Measurements from ENCODE around the gene PKNOX2. TPM values are rescaled to one million over a fixed set of nuclear protein-coding genes. Genes with fewer than 3 reads are reported as not detected.

The PKNOX2 gene
- total RNA-seq, 6 experiments from 2014 or later = 0.10 TPM; not detected in 5

DNA sequence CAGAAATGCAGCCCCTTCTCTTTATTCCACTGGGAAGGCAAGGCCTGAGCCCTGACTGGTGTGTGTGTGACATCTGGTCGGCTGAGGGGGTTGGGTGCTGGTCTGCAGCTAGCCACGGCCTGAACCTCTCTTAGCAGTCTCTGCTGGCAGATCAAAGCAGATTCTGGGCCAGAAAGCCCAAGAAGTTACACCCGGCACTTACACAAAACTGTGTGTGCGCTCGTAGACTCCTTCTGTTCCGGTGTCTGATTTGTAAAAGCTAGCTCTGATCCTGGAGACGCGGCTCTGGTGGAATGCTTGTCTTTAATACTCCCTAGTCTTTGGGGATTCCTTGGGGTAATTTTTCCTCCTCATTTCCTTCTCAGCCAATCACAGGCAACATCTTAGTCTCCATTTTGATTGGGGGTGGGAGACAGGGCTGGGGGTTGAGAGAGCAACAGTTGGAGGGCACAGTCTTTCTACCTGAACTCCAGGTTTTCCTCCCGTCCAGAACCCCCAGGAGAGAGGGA is 5.5 kb downstream of the PKNOX2 start:
- H3K4me3 Mint-ChIP-seq = no peak overlapping the region
- no peak overlapping the region for H3K27ac Mint-ChIP-seq
- no peak for DNase-seq
- peaks cover 43% of the 10 kb centered on the region for H3K27me3 Mint-ChIP-seq (ENCODE audit: insufficient read depth)
- H3K36me3 Mint-ChIP-seq (ENCODE audit: low read depth) = no peaks in the 10 kb centered on the region
- H3K9me3 Mint-ChIP-seq = no peaks in the 10 kb centered on the region
- H3K4me1 Mint-ChIP-seq (ENCODE audit: low read depth) = peaks cover 7% of the 10 kb centered on the region; the same call in 1 of the 2 replicates
- TF ChIP-seq, protein P1, sequence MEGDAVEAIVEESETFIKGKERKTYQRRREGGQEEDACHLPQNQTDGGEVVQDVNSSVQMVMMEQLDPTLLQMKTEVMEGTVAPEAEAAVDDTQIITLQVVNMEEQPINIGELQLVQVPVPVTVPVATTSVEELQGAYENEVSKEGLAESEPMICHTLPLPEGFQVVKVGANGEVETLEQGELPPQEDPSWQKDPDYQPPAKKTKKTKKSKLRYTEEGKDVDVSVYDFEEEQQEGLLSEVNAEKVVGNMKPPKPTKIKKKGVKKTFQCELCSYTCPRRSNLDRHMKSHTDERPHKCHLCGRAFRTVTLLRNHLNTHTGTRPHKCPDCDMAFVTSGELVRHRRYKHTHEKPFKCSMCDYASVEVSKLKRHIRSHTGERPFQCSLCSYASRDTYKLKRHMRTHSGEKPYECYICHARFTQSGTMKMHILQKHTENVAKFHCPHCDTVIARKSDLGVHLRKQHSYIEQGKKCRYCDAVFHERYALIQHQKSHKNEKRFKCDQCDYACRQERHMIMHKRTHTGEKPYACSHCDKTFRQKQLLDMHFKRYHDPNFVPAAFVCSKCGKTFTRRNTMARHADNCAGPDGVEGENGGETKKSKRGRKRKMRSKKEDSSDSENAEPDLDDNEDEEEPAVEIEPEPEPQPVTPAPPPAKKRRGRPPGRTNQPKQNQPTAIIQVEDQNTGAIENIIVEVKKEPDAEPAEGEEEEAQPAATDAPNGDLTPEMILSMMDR (IDR thresholded peaks at IDR 0.05) = no peak

DNA sequence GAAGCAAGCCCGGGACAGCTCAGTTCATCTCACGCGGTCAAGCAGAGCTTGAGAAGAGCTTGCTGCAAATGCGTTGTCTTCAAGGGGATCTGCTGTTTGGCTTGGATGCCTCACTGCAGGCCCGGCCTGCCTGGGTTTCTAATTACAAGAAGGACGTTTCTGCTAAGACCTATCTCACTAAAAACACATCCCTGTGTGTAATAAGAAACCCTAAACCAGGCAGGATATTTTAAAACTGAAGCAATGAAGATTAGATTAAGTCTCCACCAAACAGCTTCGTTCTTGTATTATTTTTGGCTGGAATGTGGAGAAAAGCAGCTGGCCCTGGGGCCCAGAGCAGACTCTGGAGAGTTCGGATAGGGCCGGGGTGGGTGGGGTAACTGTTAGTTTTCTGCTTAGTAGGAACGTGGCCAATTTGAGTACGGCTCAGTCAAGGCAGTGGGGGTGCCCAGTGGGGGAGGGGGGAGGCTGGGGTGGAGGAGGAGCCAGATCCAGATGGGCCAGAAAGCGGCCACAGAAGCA is 6.0 kb downstream of the PKNOX2 start:
- Mint-ChIP-seq H3K4me3 (no peak overlapping the region), H3K4me1 (ENCODE audit: low read depth) (peaks cover 4% of the 10 kb centered on the region; the same call in 1 of the 2 replicates), H3K27me3 (ENCODE audit: insufficient read depth) (peaks cover 43% of the 10 kb centered on the region), H3K36me3 (ENCODE audit: low read depth) (no peaks in the 10 kb centered on the region), H3K9me3 (no peaks in the 10 kb centered on the region), H3K27ac (no peak overlapping the region)
- no peak for DNase-seq
- TF ChIP-seq, protein P1 (IDR thresholded peaks at IDR 0.05) = no peak

DNA sequence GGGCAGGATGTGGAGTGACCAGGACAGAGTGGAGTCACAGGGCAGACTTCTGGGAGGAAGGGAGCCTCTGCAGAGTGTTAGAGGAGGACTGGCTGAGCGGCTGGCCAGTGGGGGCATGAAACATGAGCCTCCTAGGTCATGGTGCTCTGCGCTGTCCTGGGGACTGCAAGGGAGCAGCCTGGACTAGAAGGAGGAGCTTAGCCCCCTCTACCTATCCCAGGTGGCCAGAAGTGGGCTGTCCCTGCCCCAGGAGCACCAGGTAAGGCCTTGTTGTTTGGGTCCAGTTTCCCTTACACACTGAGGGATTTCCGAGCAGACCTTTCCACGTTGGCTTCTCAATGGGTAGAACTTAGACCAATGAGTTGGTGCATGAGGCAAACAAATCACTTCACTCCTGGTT is 7.4 kb downstream of the PKNOX2 start:
- Mint-ChIP-seq H3K4me1 (ENCODE audit: low read depth) (no peaks in the 10 kb centered on the region), H3K36me3 (ENCODE audit: low read depth) (no peaks in the 10 kb centered on the region), H3K9me3 (no peaks in the 10 kb centered on the region), H3K27ac (no peak overlapping the region), H3K27me3 (ENCODE audit: insufficient read depth) (peaks cover 43% of the 10 kb centered on the region), H3K4me3 (no peak overlapping the region)
- TF ChIP-seq, protein P1 (IDR thresholded peaks at IDR 0.05) = no peak
- no peak for DNase-seq

DNA sequence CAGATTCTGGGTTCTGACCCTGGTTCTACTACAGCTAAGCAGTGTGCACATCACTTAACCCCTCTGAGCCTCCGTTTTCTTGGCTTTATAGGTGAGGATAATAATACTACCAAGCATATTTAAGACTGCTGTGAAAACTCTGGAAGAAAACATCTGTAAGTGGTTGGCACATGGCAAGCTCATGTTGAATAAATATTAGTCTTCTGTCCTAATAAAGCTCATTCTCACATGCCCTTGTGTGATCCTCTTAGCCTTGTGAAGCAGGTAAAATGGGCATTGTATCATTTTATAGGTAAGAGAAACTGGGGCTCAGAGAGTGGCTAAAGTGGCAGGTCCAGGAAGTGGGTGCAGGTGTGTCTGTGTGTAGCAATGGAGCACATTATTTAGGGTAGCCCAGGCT is 8.5 kb downstream of the PKNOX2 start:
- no peak overlapping the region for H3K4me3 Mint-ChIP-seq
- TF ChIP-seq, protein P1 (IDR thresholded peaks at IDR 0.05) = no peak
- H3K27me3 Mint-ChIP-seq (ENCODE audit: insufficient read depth) = peaks cover 42% of the 10 kb centered on the region
- no peaks in the 10 kb centered on the region for H3K36me3 Mint-ChIP-seq (ENCODE audit: low read depth)
- no peak for DNase-seq
- H3K4me1 Mint-ChIP-seq (ENCODE audit: low read depth) = no peaks in the 10 kb centered on the region
- no peaks in the 10 kb centered on the region for H3K9me3 Mint-ChIP-seq
- H3K27ac Mint-ChIP-seq = no peak overlapping the region

DNA sequence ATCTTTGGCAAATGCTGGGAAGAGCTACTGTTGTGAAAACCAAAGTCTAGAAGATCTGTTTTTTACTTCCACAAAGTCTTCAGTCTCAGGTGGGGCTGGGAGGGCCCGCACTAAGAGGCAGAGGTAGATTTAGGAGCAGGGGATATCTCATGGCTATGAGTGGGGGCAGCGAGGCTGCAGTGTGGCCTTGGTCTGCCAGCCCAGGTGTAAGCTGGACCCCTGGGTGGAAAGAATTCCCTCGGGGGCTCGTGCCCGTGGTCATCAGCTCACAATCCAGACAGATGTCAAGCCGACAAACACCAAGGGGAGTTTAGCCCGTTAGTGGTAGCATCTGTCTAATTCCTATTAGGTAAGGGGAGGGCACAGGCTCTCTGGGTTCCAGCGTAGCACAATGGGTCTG is 9.0 kb downstream of the PKNOX2 start:
- H3K4me1 Mint-ChIP-seq (ENCODE audit: low read depth) = no peaks in the 10 kb centered on the region
- no peaks in the 10 kb centered on the region for H3K36me3 Mint-ChIP-seq (ENCODE audit: low read depth)
- peaks cover 44% of the 10 kb centered on the region for H3K27me3 Mint-ChIP-seq (ENCODE audit: insufficient read depth)

More for the DNA sequence above, 9.0 kb downstream of the PKNOX2 start:
- Mint-ChIP-seq H3K27ac (no peak overlapping the region), H3K9me3 (no peaks in the 10 kb centered on the region), H3K4me3 (no peak overlapping the region)
- DNase-seq = no peak
- TF ChIP-seq, protein P1 (IDR thresholded peaks at IDR 0.05) = no peak

Measured in HFFc6 (cell line).